ENCODE measurements around the gene CTAG1A.
"Not testable (repeated sequence)": the region's sequence is repeated elsewhere in the genome, so short reads cannot be mapped to it uniquely, and the experiment has no call there.

The CTAG1A gene

GRCh38 chrX:154584585-154585183 is at the start of gene CTAG1A:
Gene CTAG1A, plus strand, starts transcription at chrX:154585133. Its CDS starts 74 bp downstream, at chrX:154585207.
- H3K9ac ChIP-seq (ENCODE audit: low read depth, low read length); H3K36me3 ChIP-seq (ENCODE audit: insufficient read depth, low read length); H3K9me3 ChIP-seq (ENCODE audit: control insufficient read depth, insufficient read depth, low read length); H3K4me1 ChIP-seq (ENCODE audit: insufficient read depth, low read length): not testable (repeated sequence)

- Histone ChIP-seq H3K36me3 (ENCODE audit: insufficient read depth, low read length) (no peaks in the 10 kb centered on the region; the same call in 1 of the 2 replicates), H3K9me3 (ENCODE audit: control insufficient read depth, insufficient read depth, low read length) (no peaks in the 10 kb centered on the region), H3K9ac (ENCODE audit: low read depth, low read length) (no peak overlapping the region), H3K4me1 (ENCODE audit: insufficient read depth, low read length) (peaks cover 6% of the 10 kb centered on the region; the same call in 1 of the 2 replicates)
Measured at GRCh38 chrX:154535892-154536291, 49.0 kb upstream of the CTAG1A start.

- no peaks in the 10 kb centered on the region; the same call in 1 of the 2 replicates for H3K36me3 ChIP-seq (ENCODE audit: insufficient read depth, low read length)
- H3K9ac ChIP-seq (ENCODE audit: low read depth, low read length) = no peak overlapping the region
- H3K9me3 ChIP-seq (ENCODE audit: control insufficient read depth, insufficient read depth, low read length) = no peaks in the 10 kb centered on the region
- H3K4me1 ChIP-seq (ENCODE audit: insufficient read depth, low read length) = peaks cover 16% of the 10 kb centered on the region; the same call in 1 of the 2 replicates
Measured at GRCh38 chrX:154539077-154539476, 45.9 kb upstream of the CTAG1A start.

GRCh38 chrX:154540365-154540764 is 44.6 kb upstream of the CTAG1A start:
- H3K4me1 ChIP-seq (ENCODE audit: insufficient read depth, low read length) = peaks cover 16% of the 10 kb centered on the region; the same call in 1 of the 2 replicates

GRCh38 chrX:154540897-154541535 is 43.9 kb upstream of the CTAG1A start:
- H3K36me3 ChIP-seq (ENCODE audit: insufficient read depth, low read length) = no peaks in the 10 kb centered on the region; the same call in 1 of the 2 replicates
- H3K4me1 ChIP-seq (ENCODE audit: insufficient read depth, low read length) = peaks cover 16% of the 10 kb centered on the region; the same call in 1 of the 2 replicates
- no peaks in the 10 kb centered on the region for H3K9me3 ChIP-seq (ENCODE audit: control insufficient read depth, insufficient read depth, low read length)
- no peak overlapping the region for H3K9ac ChIP-seq (ENCODE audit: low read depth, low read length)

More at GRCh38 chrX:154540365-154540764, 44.6 kb upstream of the CTAG1A start:
- H3K36me3 ChIP-seq (ENCODE audit: insufficient read depth, low read length); H3K9me3 ChIP-seq (ENCODE audit: control insufficient read depth, insufficient read depth, low read length); H3K9ac ChIP-seq (ENCODE audit: low read depth, low read length): not testable (repeated sequence)

- no peaks in the 10 kb centered on the region; the same call in 1 of the 2 replicates for H3K36me3 ChIP-seq (ENCODE audit: insufficient read depth, low read length)
- no peaks in the 10 kb centered on the region for H3K9me3 ChIP-seq (ENCODE audit: control insufficient read depth, insufficient read depth, low read length)
- H3K4me1 ChIP-seq (ENCODE audit: insufficient read depth, low read length) = peaks cover 16% of the 10 kb centered on the region; the same call in 1 of the 2 replicates
- H3K9ac ChIP-seq (ENCODE audit: low read depth, low read length) = no peak overlapping the region
Measured at GRCh38 chrX:154541589-154541895, 43.4 kb upstream of the CTAG1A start.

- H3K36me3 ChIP-seq (ENCODE audit: insufficient read depth, low read length) = no peaks in the 10 kb centered on the region; the same call in 1 of the 2 replicates
- no peaks in the 10 kb centered on the region for H3K9me3 ChIP-seq (ENCODE audit: control insufficient read depth, insufficient read depth, low read length)
- peaks cover 16% of the 10 kb centered on the region; the same call in 1 of the 2 replicates for H3K4me1 ChIP-seq (ENCODE audit: insufficient read depth, low read length)
- no peak overlapping the region for H3K9ac ChIP-seq (ENCODE audit: low read depth, low read length)
Measured at GRCh38 chrX:154541896-154542722, 42.8 kb upstream of the CTAG1A start.

GRCh38 chrX:154542723-154543424 is 42.1 kb upstream of the CTAG1A start:
- H3K9me3 ChIP-seq (ENCODE audit: control insufficient read depth, insufficient read depth, low read length) = no peaks in the 10 kb centered on the region
- H3K4me1 ChIP-seq (ENCODE audit: insufficient read depth, low read length) = peaks cover 16% of the 10 kb centered on the region; the same call in 1 of the 2 replicates
- H3K36me3 ChIP-seq (ENCODE audit: insufficient read depth, low read length) = no peaks in the 10 kb centered on the region; the same call in 1 of the 2 replicates
- no peak overlapping the region for H3K9ac ChIP-seq (ENCODE audit: low read depth, low read length)

- no peaks in the 10 kb centered on the region; the same call in 1 of the 2 replicates for H3K36me3 ChIP-seq (ENCODE audit: insufficient read depth, low read length)
- peak overlapping the region; percentile 84; the same call in 1 of the 2 replicates for H3K9ac ChIP-seq (ENCODE audit: low read depth, low read length)
- peaks cover 16% of the 10 kb centered on the region; the same call in 1 of the 2 replicates for H3K4me1 ChIP-seq (ENCODE audit: insufficient read depth, low read length)
- no peaks in the 10 kb centered on the region for H3K9me3 ChIP-seq (ENCODE audit: control insufficient read depth, insufficient read depth, low read length)
Measured at GRCh38 chrX:154545673-154546274, 39.2 kb upstream of the CTAG1A start.

GRCh38 chrX:154546354-154547244 is 38.3 kb upstream of the CTAG1A start, which contains the start of gene G6PD:
Gene G6PD, minus strand, starts transcription at chrX:154546846. Its CDS starts 691 bp downstream, at chrX:154546155.
- Histone ChIP-seq H3K9me3 (ENCODE audit: control insufficient read depth, insufficient read depth, low read length) (no peaks in the 10 kb centered on the region), H3K4me1 (ENCODE audit: insufficient read depth, low read length) (peaks cover 12% of the 10 kb centered on the region; the same call in 1 of the 2 replicates), H3K36me3 (ENCODE audit: insufficient read depth, low read length) (no peaks in the 10 kb centered on the region), H3K9ac (ENCODE audit: low read depth, low read length) (peak within 1 kb of the TSS; percentile 93)

- Histone ChIP-seq H3K4me1 (ENCODE audit: insufficient read depth, low read length) (peaks cover 3% of the 10 kb centered on the region; the same call in 1 of the 2 replicates), H3K9me3 (ENCODE audit: control insufficient read depth, insufficient read depth, low read length) (no peaks in the 10 kb centered on the region)
Measured at GRCh38 chrX:154547245-154548027, 37.5 kb upstream of the CTAG1A start, which contains the start of gene IKBKG. Gene IKBKG, plus strand, starts transcription at chrX:154547620. Its CDS starts 4,383 bp downstream, at chrX:154552003.

GRCh38 chrX:154548028-154548316 is 37.0 kb upstream of the CTAG1A start:
- H3K9me3 ChIP-seq (ENCODE audit: control insufficient read depth, insufficient read depth, low read length) = no peaks in the 10 kb centered on the region
- no peaks in the 10 kb centered on the region; the same call in 1 of the 2 replicates for H3K4me1 ChIP-seq (ENCODE audit: insufficient read depth, low read length)
- H3K9ac ChIP-seq (ENCODE audit: low read depth, low read length) = peak overlapping the region; percentile 93
- H3K36me3 ChIP-seq (ENCODE audit: insufficient read depth, low read length) = no peaks in the 10 kb centered on the region

More at GRCh38 chrX:154547245-154548027, 37.5 kb upstream of the CTAG1A start, which contains the start of gene IKBKG:
- H3K36me3 ChIP-seq (ENCODE audit: insufficient read depth, low read length) = no peaks in the 10 kb centered on the region
- H3K9ac ChIP-seq (ENCODE audit: low read depth, low read length) = peak within 1 kb of the TSS; percentile 93
